Right lobe of liver (tissue), 6 donors: ENCODE measurements around the gene ZNF512. TPM values are rescaled to one million over a fixed set of nuclear protein-coding genes. Genes with fewer than 3 reads are reported as not detected.
A peak's percentile ranks its signal among the peaks of the same experiment; 100 is the strongest.
"Not testable (repeated sequence)": the region's sequence is repeated elsewhere in the genome, so short reads cannot be mapped to it uniquely, and the experiment has no call there.

ENCODE experiments used
- ATAC-seq, 4 donors: fragments of 200-7000 bp; cut with Tn5 transposase; one replicate each; pipeline ENCODE4 v1.9.1; 2020; ENCODE audit warnings: mild to moderate bottlenecking in 4 of 4, moderate library complexity in 4 of 4
- DNase-seq, 3 donors: peaks; one replicate each; pipeline ENCODE4 v3.0.0-alpha.2; 2020
- H3K27ac ChIP-seq, 3 donors: fragments of 200-600 bp; one replicate each; pipeline ENCODE4 v1.8.0; 2022
- H3K27me3 ChIP-seq, 2 donors: fragments of 200-600 bp; one replicate each; pipeline ENCODE4 v1.8.0; 2022
- H3K36me3 ChIP-seq, 4 donors: fragments of 200-600 bp; sonication (generic) in 1 of 4; one replicate each; pipeline versions ENCODE4 v1.5.1 to v1.8.0; 2017 to 2022; ENCODE audit warnings: control low read depth in 1 of 4
- H3K4me1 ChIP-seq, 4 donors: fragments of 200-600 bp; sonication (generic) in 1 of 4; one replicate each; pipeline versions ENCODE4 v1.5.1 to v1.8.0; 2017 to 2022; ENCODE audit warnings: control low read depth in 1 of 4
- H3K4me3 ChIP-seq, 3 donors: fragments of 200-600 bp; one replicate each; pipeline ENCODE4 v1.8.0; 2022
- H3K9me3 ChIP-seq, 4 donors: fragments of 200-600 bp; sonication (generic) in 1 of 4; one replicate each; pipeline versions ENCODE4 v1.5.1 to v1.8.0; 2017 to 2022; ENCODE audit warnings: control low read depth in 1 of 4
- CTCF ChIP-seq, 4 donors: fragments of 200-600 bp in 3 of 4; fragments of 450-650 bp in 1 of 4; IDR thresholded peaks; one replicate each; pipeline versions ENCODE4 v1.5.1 to v1.8.0; 2016 to 2022; ENCODE audit warnings: antibody characterized with exemption in 4 of 4, mild to moderate bottlenecking in 2 of 4
- POLR2A ChIP-seq: fragments of 450-650 bp; IDR thresholded peaks from one replicate; pipeline ENCODE4 v1.6.1; 2017; ENCODE audit warnings: antibody characterized with exemption, mild to moderate bottlenecking
- WGBS: methylation state at CpG from one replicate; pipeline ENCODE4 v1.1.6; 2018; ENCODE audit warnings: low coverage, low lambda C conversion rate; ENCODE audit not compliant: insufficient coverage; ENCODE audit errors: missing lambda C conversion rate; 5-methylcytosine and 5-hydroxymethylcytosine counted together
- intact Hi-C, 2 donors: fragments of 100-400 bp; cut with DNase I; formaldehyde crosslinking; loops; one replicate each; pipeline versions ENCODE4 v1.11.2 to v1.14.1; 2022
- total RNA-seq, 6 experiments: library from RNA; depleted of rRNA in 2 of 6; stranded (reverse); fragments of >200 nt in 2 of 6; fragmentation: NEBNext Ultra II Directional in 3 of 6; extraction: Animal tissue kit (Norgen Biotek cat#: 25700) in 3 of 6; gene quantifications; one replicate each; pipeline versions ENCODE4 v1.1.0 to v1.2.4, GENCODE V29; 2016 to 2023
- donor health status: DM: no; HTN: yes; CAD: no.
- donor health status: DM: no; HTN: no; CAD: no.
- donor health status: DM: no; HTN: no; CAD: no.
- donor health status: DM: no; HTN: yes; CAD: no.
- donor health status: DM: no; HTN: yes; CAD: no.

The ZNF512 gene
- total RNA-seq, 6 experiments from 2014 or later = 5.5 to 13.4 (median 6.8) TPM

GRCh38 chr2:27622921-27623384 is 40.1 kb downstream of the ZNF512 start:
- intact Hi-C loops = no loop called here
- no peak for ATAC-seq
- WGBS = 88% methylated on average over 3 of the region's 3 CpGs
- Histone ChIP-seq H3K4me3 (no peak overlapping the region), H3K27me3 (no peaks in the 10 kb centered on the region), H3K9me3 (no peaks in the 10 kb centered on the region), H3K4me1 (peaks cover 0 to 4% (median 0%) of the 10 kb centered on the region in 4 donors), H3K36me3 (peaks cover 0 to 54% (median 16%) of the 10 kb centered on the region in 4 donors), H3K27ac (no peak overlapping the region)
- TF ChIP-seq POLR2A (no peak), CTCF (IDR thresholded peaks at IDR 0.05) (no peak)
- DNase-seq = no peak

- H3K27me3 ChIP-seq = no peaks in the 10 kb centered on the region
- intact Hi-C loops = no loop called here
- no peaks in the 10 kb centered on the region for H3K9me3 ChIP-seq
- TF ChIP-seq POLR2A (no peak), CTCF (IDR thresholded peaks at IDR 0.05) (no peak)
- H3K4me3 ChIP-seq = no peak overlapping the region
- H3K36me3 ChIP-seq = peaks cover 0 to 38% (median 12%) of the 10 kb centered on the region in 4 donors
- no peak for DNase-seq
- H3K27ac ChIP-seq = no peak overlapping the region
- no peak for ATAC-seq
- H3K4me1 ChIP-seq = peaks cover 0 to 13% (median 2%) of the 10 kb centered on the region in 4 donors
Measured at GRCh38 chr2:27624943-27625342, 42.1 kb downstream of the ZNF512 start.

- H3K9me3 ChIP-seq, H3K27me3 ChIP-seq, intact Hi-C loops, H3K4me3 ChIP-seq, H3K27ac ChIP-seq, DNase-seq, ATAC-seq: not testable (repeated sequence)
- 85% methylated on average over 1 of the region's 1 CpG for WGBS
- Histone ChIP-seq H3K4me1 (peaks cover 0 to 16% (median 2%) of the 10 kb centered on the region in 4 donors), H3K36me3 (peaks cover 0 to 26% (median 6%) of the 10 kb centered on the region in 4 donors)
Measured at GRCh38 chr2:27626323-27626722, 43.5 kb downstream of the ZNF512 start.

- H3K4me3 ChIP-seq, intact Hi-C loops, DNase-seq, H3K9me3 ChIP-seq, H3K27me3 ChIP-seq: not testable (repeated sequence)
- peak in 1 of 4 donors; percentile 35 for ATAC-seq
- 52% methylated on average over 3 of the region's 3 CpGs for WGBS
- Histone ChIP-seq H3K4me1 (peaks cover 0 to 16% (median 2%) of the 10 kb centered on the region in 4 donors), H3K27ac (peak overlapping the region in 1 of 3 donors; percentile 19), H3K36me3 (peaks cover 0 to 24% (median 6%) of the 10 kb centered on the region in 4 donors)
Measured at GRCh38 chr2:27626921-27627320, 44.1 kb downstream of the ZNF512 start.

- H3K4me1 ChIP-seq = peaks cover 0 to 16% (median 2%) of the 10 kb centered on the region in 4 donors
- DNase-seq = no peak
- H3K36me3 ChIP-seq = peaks cover 0 to 19% (median 2%) of the 10 kb centered on the region in 4 donors
- peak overlapping the region; percentile 78 to 84 (median 81) for H3K27ac ChIP-seq
- peak overlapping the region; percentile 72 to 87 (median 77) for H3K4me3 ChIP-seq
- TF ChIP-seq CTCF (IDR thresholded peaks at IDR 0.05) = no peak
- no peak for TF ChIP-seq POLR2A
- ATAC-seq = peak; percentile 42 to 62 (median 60)
- intact Hi-C loops = no loop called here
- H3K27me3 ChIP-seq = no peaks in the 10 kb centered on the region
- WGBS = 11% methylated on average over 9 of the region's 21 CpGs
- H3K9me3 ChIP-seq = no peaks in the 10 kb centered on the region
Measured at GRCh38 chr2:27627963-27628766, 45.3 kb downstream of the ZNF512 start.
